Esophagus squamous epithelium (tissue), 5 donors: ENCODE data around the gene HEXIM2. TPM values are rescaled to one million over a fixed set of nuclear protein-coding genes. Genes with fewer than 3 reads are reported as not detected.
A peak's percentile ranks its signal among the peaks of the same experiment; 100 is the strongest.

Source experiments
- DNase-seq: peaks from one replicate; lab custom pipeline; 2025; lab: John Stamatoyannopoulos, UW
- H3K27ac ChIP-seq, 4 donors: fragments of 200-600 bp; sonication (generic); one replicate each; pipeline ENCODE4 v1.5.1; 2016 to 2019; ENCODE audit warnings: mild to moderate bottlenecking in 1 of 4
- H3K27me3 ChIP-seq, 4 donors: fragments of 200-600 bp; sonication (generic); 1 replicate in 3 of 4; 2 replicates in 1 of 4; pipeline versions ENCODE4 v1.5.1 to v1.6.0; 2017 to 2021; ENCODE audit warnings: antibody characterized with exemption in 1 of 4
- H3K36me3 ChIP-seq, 3 donors: fragments of 200-600 bp; sonication (generic); one replicate each; pipeline ENCODE4 v1.5.1; 2016 to 2019
- H3K4me1 ChIP-seq, 3 donors: fragments of 200-600 bp; sonication (generic); one replicate each; pipeline ENCODE4 v1.5.1; 2017 to 2019
- H3K4me3 ChIP-seq, 4 donors: fragments of 200-600 bp; sonication (generic); 1 replicate in 3 of 4; 2 replicates in 1 of 4; pipeline ENCODE4 v1.5.1; 2016 to 2019; ENCODE audit warnings: mild to moderate bottlenecking in 2 of 4, moderate library complexity in 1 of 4
- H3K9me3 ChIP-seq, 3 donors: fragments of 200-600 bp; sonication (generic); one replicate each; pipeline ENCODE4 v1.5.1; 2016 to 2019
- POLR2A ChIP-seq, 4 donors: fragments of 450-650 bp; IDR thresholded peaks; one replicate each; pipeline ENCODE4 v1.6.1; 2017; ENCODE audit warnings: antibody characterized with exemption in 4 of 4, mild to moderate bottlenecking in 4 of 4, moderate library complexity in 3 of 4
- WGBS, 2 donors: methylation state at CpG; one replicate each; pipeline ENCODE4 v1.1.5; 2018; 5-methylcytosine and 5-hydroxymethylcytosine counted together
- intact Hi-C: fragments of 100-400 bp; cut with DNase I; formaldehyde crosslinking; loops from one replicate; pipeline ENCODE4 v1.15.0; 2022
- total RNA-seq, 4 donors: library from RNA; depleted of rRNA; stranded (reverse); fragments of >200 nt; gene quantifications; one replicate each; pipeline ENCODE4 v1.1.0, GENCODE V29; 2016
- TF ChIP-seq, protein P1 (sequence below), 6 experiments: fragments of 450-650 bp in 4 of 6; fragments of 200-600 bp in 2 of 6; sonication (generic) in 2 of 6; IDR thresholded peaks; one replicate each; pipeline ENCODE4 v1.5.1; 2016 to 2019; ENCODE audit warnings: antibody characterized with exemption in 6 of 6, mild to moderate bottlenecking in 4 of 6, moderate library complexity in 4 of 6
- donor health status: DM: yes; HTN: yes; CAD: no.

The HEXIM2 gene
- total RNA-seq, 4 donors from 2014 or later: 1.7 to 9.0 (median 4.9) TPM

- peaks cover 0 to 5% (median 0%) of the 10 kb centered on the region in 3 donors for H3K36me3 ChIP-seq
- peak overlapping the region in 1 of 4 donors; percentile 50 for H3K27ac ChIP-seq
- H3K4me1 ChIP-seq: peaks cover 30 to 82% (median 51%) of the 10 kb centered on the region in 3 donors
- DNase-seq: no peak
- H3K9me3 ChIP-seq: no peaks in the 10 kb centered on the region
- H3K4me3 ChIP-seq: no peak overlapping the region
- 86 to 90% methylated on average over 3 of the region's 3 CpGs for WGBS, 2 donors
- TF ChIP-seq, protein P1, sequence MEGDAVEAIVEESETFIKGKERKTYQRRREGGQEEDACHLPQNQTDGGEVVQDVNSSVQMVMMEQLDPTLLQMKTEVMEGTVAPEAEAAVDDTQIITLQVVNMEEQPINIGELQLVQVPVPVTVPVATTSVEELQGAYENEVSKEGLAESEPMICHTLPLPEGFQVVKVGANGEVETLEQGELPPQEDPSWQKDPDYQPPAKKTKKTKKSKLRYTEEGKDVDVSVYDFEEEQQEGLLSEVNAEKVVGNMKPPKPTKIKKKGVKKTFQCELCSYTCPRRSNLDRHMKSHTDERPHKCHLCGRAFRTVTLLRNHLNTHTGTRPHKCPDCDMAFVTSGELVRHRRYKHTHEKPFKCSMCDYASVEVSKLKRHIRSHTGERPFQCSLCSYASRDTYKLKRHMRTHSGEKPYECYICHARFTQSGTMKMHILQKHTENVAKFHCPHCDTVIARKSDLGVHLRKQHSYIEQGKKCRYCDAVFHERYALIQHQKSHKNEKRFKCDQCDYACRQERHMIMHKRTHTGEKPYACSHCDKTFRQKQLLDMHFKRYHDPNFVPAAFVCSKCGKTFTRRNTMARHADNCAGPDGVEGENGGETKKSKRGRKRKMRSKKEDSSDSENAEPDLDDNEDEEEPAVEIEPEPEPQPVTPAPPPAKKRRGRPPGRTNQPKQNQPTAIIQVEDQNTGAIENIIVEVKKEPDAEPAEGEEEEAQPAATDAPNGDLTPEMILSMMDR (IDR thresholded peaks at IDR 0.05): no peak
- no peak for TF ChIP-seq POLR2A (IDR thresholded peaks at IDR 0.05)
- no peaks in the 10 kb centered on the region for H3K27me3 ChIP-seq
- intact Hi-C loops: no loop called here
These were observed 5.4 kb upstream of the HEXIM2 start for GRCh38 chr17:45156242-45156641.

DNA sequence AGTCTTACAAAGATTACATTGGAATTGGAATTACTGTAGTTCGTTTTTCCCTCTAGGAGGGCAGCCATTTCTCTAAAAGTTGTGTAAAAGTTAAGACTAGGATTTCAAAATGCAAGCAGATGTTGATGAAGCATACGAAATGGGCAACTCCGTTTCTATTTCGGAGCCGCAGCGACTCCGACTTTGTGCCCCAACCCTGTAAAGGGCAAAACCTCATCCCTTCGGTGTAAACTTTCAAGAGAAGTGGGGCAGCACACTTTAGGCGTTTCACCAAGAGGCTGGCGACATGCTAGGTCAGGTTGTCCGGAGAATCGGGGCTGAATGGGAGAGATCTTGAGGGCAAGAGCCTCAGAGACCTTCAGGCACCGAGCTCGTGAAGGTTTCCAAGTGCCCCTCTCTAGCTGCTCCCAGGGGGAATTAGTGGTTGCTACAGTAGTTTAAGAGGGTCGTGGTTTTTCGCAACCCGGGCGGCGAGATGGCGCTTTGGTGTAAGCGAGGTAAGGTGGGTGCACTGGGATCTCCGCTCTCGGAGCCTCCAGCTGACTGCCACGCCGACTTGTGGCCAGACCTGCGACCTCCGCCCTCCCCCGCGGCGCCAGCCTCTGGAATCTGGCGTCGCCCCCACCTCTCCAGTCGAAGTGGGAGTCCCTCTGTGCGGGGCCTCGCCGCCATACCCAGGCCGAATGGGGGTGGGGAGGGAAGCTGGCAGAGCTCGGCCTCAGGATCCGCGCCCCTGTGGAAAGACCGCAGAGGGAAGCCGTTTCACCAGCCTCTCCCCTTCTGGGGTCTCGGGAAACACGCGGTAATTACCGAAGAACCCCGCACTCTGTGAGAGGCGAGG is 1.0 kb upstream of the HEXIM2 start:
- Histone ChIP-seq H3K9me3 (no peaks in the 10 kb centered on the region), H3K4me1 (peaks cover 25 to 62% (median 38%) of the 10 kb centered on the region in 3 donors), H3K4me3 (peak overlapping the region; percentile 79 to 98 (median 86)), H3K27me3 (no peaks in the 10 kb centered on the region), H3K27ac (peak overlapping the region; percentile 98 to 100 (median 98)), H3K36me3 (peaks cover 0 to 5% (median 0%) of the 10 kb centered on the region in 3 donors)
- intact Hi-C loops: no loop called here
- 0 to 1% methylated on average over 9 to 12 of the region's 48 CpGs for WGBS, 2 donors
- no peak for DNase-seq
- TF ChIP-seq POLR2A (IDR thresholded peaks at IDR 0.05): no peak
- TF ChIP-seq, protein P1 (IDR thresholded peaks at IDR 0.05): peak in 2 of 6 experiments; percentile 11 to 17

DNA sequence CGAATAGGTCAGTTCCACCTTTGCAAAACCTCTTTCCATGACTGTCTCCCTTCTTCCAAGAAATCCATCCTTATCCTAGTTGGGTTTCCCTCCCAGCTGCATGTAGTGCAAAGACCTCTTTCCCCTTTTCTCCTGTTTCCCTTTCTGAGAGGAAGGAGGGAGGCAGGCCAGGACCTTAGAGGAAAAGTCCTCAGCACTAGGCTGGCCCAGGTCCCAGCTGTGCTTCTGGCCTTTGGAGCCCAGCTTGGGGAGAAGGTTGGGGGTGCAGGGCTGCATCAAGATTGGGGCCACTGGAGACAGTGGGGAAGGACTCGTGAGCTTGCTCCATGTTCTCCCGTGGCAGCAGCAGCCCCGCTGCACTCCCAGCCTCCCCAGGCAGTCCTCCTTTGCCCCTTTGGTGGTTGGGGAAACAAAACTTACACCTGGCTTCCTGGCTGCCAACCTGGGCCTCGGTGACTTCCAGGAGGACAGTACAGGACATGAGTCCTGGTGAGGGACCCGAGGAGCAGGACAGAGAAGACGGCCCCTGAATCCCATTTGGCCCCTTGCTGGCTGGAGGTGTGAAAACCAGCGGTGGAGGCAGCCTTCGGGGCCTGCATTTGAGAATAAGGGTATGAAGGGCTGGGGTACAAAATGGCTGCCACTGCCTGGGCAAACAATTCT is 481 bp downstream of the HEXIM2 start:
- no peak for DNase-seq
- Histone ChIP-seq H3K9me3 (no peaks in the 10 kb centered on the region), H3K27me3 (no peaks in the 10 kb centered on the region), H3K36me3 (peaks cover 0 to 5% (median 0%) of the 10 kb centered on the region in 3 donors), H3K4me1 (peaks cover 22 to 55% (median 36%) of the 10 kb centered on the region in 3 donors), H3K27ac (peak overlapping the region; percentile 52 to 99 (median 76)), H3K4me3 (peak overlapping the region; percentile 2 to 98 (median 81))
- WGBS, 2 donors: 34 to 55% methylated on average over 4 to 6 of the region's 9 CpGs
- TF ChIP-seq, protein P1 (IDR thresholded peaks at IDR 0.05): no peak
- no peak for TF ChIP-seq POLR2A (IDR thresholded peaks at IDR 0.05)
- intact Hi-C loops: no loop called here

- H3K36me3 ChIP-seq: peaks cover 0 to 8% (median 0%) of the 10 kb centered on the region in 3 donors
- DNase-seq: no peak
- H3K27ac ChIP-seq: no peak overlapping the region
- no peaks in the 10 kb centered on the region for H3K27me3 ChIP-seq
- H3K4me1 ChIP-seq: peaks cover 11 to 35% (median 12%) of the 10 kb centered on the region in 3 donors
- WGBS, 2 donors: 90 to 95% methylated on average over 6 to 7 of the region's 7 CpGs
- intact Hi-C loops: no loop called here
- H3K4me3 ChIP-seq: no peak overlapping the region
- TF ChIP-seq, protein P1 (IDR thresholded peaks at IDR 0.05): no peak
- TF ChIP-seq POLR2A (IDR thresholded peaks at IDR 0.05): no peak
- no peaks in the 10 kb centered on the region for H3K9me3 ChIP-seq
These were observed 3.1 kb downstream of the HEXIM2 start for GRCh38 chr17:45164734-45165269.
